ENCODE results near the gene SPACA7.

The SPACA7 gene

DNA sequence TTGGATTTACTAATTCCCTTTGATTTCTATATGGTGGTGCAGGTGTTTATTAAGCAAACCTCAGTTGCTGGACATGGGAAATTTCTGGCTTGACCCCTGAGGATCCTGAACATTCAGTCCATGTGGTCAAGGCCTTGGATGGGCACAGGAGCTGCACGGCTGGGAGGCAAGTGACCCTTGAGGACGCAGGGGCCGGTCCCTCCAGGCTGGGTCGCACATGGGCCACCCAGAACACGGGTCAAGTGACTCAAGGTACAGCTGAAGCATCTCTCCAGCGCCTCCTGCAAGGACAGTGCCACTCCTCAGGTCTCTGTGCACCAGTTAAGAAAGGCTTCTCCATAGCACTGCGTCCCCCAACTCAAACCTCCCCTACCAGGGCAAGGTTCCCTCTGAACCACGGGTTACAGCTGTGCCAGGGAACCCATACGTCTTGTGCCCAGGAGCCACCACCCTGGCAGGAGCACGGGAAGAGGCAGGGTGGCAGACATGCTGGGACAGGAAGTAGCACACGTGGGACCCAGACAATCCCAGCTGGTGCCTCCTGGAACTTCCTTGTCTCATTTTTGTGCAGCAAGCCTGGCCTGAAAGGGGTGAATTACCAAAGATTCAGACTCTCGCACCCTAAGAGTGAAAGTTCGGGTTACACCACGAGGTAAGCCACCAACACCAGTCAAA is 93.1 kb downstream of the SPACA7 start:
- Histone ChIP-seq H3K36me3 (ENCODE audit: insufficient read depth, low read length) (no peaks in the 10 kb centered on the region), H3K4me3 (ENCODE audit: low read length, poor library complexity, severe bottlenecking) (no peak overlapping the region), H3K9me2 (replicated peaks; ENCODE audit: low read depth, low read length) (no peaks in the 10 kb centered on the region), H2AFZ (ENCODE audit: low read length) (no peak overlapping the region), H3K4me1 (ENCODE audit: insufficient read depth, low read length, poor library complexity, severe bottlenecking) (no peaks in the 10 kb centered on the region), H3K9ac (ENCODE audit: low read depth, low read length, poor library complexity, severe bottlenecking) (no peak overlapping the region), H3K79me2 (ENCODE audit: insufficient read depth, low read length) (no peaks in the 10 kb centered on the region), H3K9me3 (ENCODE audit: insufficient read depth, low read depth, low read length) (peaks cover 3% of the 10 kb centered on the region; the same call in 1 of the 2 replicates), H4K20me1 (ENCODE audit: insufficient read depth, low read length, poor library complexity, severe bottlenecking) (no peaks in the 10 kb centered on the region), H3F3A (ENCODE audit: low read depth) (no peaks in the 10 kb centered on the region), H3K27me3 (ENCODE audit: insufficient read depth, low read length, poor library complexity, severe bottlenecking) (no peaks in the 10 kb centered on the region), H3K4me2 (ENCODE audit: low read depth, low read length, poor library complexity, severe bottlenecking) (no peak overlapping the region)
- TF ChIP-seq EZH2phosphoT487 (IDR thresholded peaks at IDR 0.05; ENCODE audit: borderline replicate concordance), result no peak
- TF ChIP-seq CTCF (conservative IDR thresholded peaks at IDR 0.05; ENCODE audit: low read length), result no peak

DNA sequence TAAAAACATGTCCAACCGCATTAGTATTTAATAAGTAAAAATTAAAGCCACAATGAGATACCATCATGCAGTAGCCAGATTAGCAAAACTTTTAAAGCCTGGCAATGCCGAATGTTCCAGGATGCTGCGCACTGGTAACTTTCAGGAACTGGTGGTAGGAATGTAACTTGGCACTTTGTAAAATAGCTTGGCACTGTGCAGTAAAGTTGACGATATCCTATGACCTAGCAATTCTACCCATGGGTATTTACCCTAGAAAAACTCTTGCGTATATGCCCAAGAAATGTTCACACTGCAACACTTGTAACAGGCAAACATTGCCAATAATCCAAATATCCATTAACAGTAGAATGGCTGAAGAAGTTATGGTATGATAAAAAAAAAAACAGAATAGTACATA is 97.7 kb downstream of the SPACA7 start:
- H3K9ac ChIP-seq (ENCODE audit: low read depth, low read length, poor library complexity, severe bottlenecking), result no peak overlapping the region
- TF ChIP-seq CTCF (conservative IDR thresholded peaks at IDR 0.05; ENCODE audit: low read length) (no peak), EZH2phosphoT487 (IDR thresholded peaks at IDR 0.05; ENCODE audit: borderline replicate concordance) (no peak)
- no peak overlapping the region for H3K4me2 ChIP-seq (ENCODE audit: low read depth, low read length, poor library complexity, severe bottlenecking)
- H3K79me2 ChIP-seq (ENCODE audit: insufficient read depth, low read length), result no peaks in the 10 kb centered on the region
- no peaks in the 10 kb centered on the region for H3K27me3 ChIP-seq (ENCODE audit: insufficient read depth, low read length, poor library complexity, severe bottlenecking)
- no peaks in the 10 kb centered on the region; the same call in 1 of the 2 replicates for H3K9me3 ChIP-seq (ENCODE audit: insufficient read depth, low read depth, low read length)
- H3K36me3 ChIP-seq (ENCODE audit: insufficient read depth, low read length), result no peaks in the 10 kb centered on the region
- H2AFZ ChIP-seq (ENCODE audit: low read length), result no peak overlapping the region
- no peak overlapping the region for H3K4me3 ChIP-seq (ENCODE audit: low read length, poor library complexity, severe bottlenecking)
- no peaks in the 10 kb centered on the region for H3F3A ChIP-seq (ENCODE audit: low read depth)
- H3K4me1 ChIP-seq (ENCODE audit: insufficient read depth, low read length, poor library complexity, severe bottlenecking), result no peaks in the 10 kb centered on the region
- H3K9me2 ChIP-seq (replicated peaks; ENCODE audit: low read depth, low read length), result no peaks in the 10 kb centered on the region
- no peaks in the 10 kb centered on the region for H4K20me1 ChIP-seq (ENCODE audit: insufficient read depth, low read length, poor library complexity, severe bottlenecking)

- H3K9ac ChIP-seq (ENCODE audit: low read depth, low read length, poor library complexity, severe bottlenecking), result no peak overlapping the region
- no peak overlapping the region for H3K4me3 ChIP-seq (ENCODE audit: low read length, poor library complexity, severe bottlenecking)
- no peaks in the 10 kb centered on the region for H3F3A ChIP-seq (ENCODE audit: low read depth)
- no peaks in the 10 kb centered on the region for H3K27me3 ChIP-seq (ENCODE audit: insufficient read depth, low read length, poor library complexity, severe bottlenecking)
- no peaks in the 10 kb centered on the region for H3K9me2 ChIP-seq (replicated peaks; ENCODE audit: low read depth, low read length)
- no peaks in the 10 kb centered on the region for H3K4me1 ChIP-seq (ENCODE audit: insufficient read depth, low read length, poor library complexity, severe bottlenecking)
- no peaks in the 10 kb centered on the region for H4K20me1 ChIP-seq (ENCODE audit: insufficient read depth, low read length, poor library complexity, severe bottlenecking)
- H3K36me3 ChIP-seq (ENCODE audit: insufficient read depth, low read length), result no peaks in the 10 kb centered on the region
- no peaks in the 10 kb centered on the region; the same call in 1 of the 2 replicates for H3K9me3 ChIP-seq (ENCODE audit: insufficient read depth, low read depth, low read length)
- no peak overlapping the region for H3K4me2 ChIP-seq (ENCODE audit: low read depth, low read length, poor library complexity, severe bottlenecking)
- H3K79me2 ChIP-seq (ENCODE audit: insufficient read depth, low read length), result no peaks in the 10 kb centered on the region
- TF ChIP-seq EZH2phosphoT487 (IDR thresholded peaks at IDR 0.05; ENCODE audit: borderline replicate concordance), result no peak
- no peak for TF ChIP-seq CTCF (conservative IDR thresholded peaks at IDR 0.05; ENCODE audit: low read length)
- H2AFZ ChIP-seq (ENCODE audit: low read length), result no peak overlapping the region
These were observed 98.7 kb downstream of the SPACA7 start for GRCh38 chr13:112474869-112475268.
